ENCODE measurements around the gene FARS2.

The FARS2 gene

GRCh38 chr6:5260661-5261544 lies at the start of gene FARS2, which contains the start of gene LYRM4:
TSS of gene FARS2 (plus strand) at chr6:5261513.
TSS of gene LYRM4 (minus strand) at chr6:5260950. CDS start at chr6:5260733, 217 bp downstream.
- H3K9ac ChIP-seq (ENCODE audit: low read length) = peak within 1 kb of the TSS; percentile 32

GRCh38 chr6:5213836-5214235 lies 47.5 kb upstream of the FARS2 start:
- peaks cover 24% of the 10 kb centered on the region for H3K4me1 ChIP-seq (ENCODE audit: insufficient read depth, low read length)
- H3K36me3 ChIP-seq (ENCODE audit: insufficient read depth, low read length) = peaks cover 8% of the 10 kb centered on the region
- H3K9ac ChIP-seq (ENCODE audit: low read length) = no peak overlapping the region
- no peak overlapping the region for H3K4me3 ChIP-seq (ENCODE audit: low read depth in 1 of 2, low read length in 2 of 2)
- no peaks in the 10 kb centered on the region for H3K27me3 ChIP-seq (ENCODE audit: control insufficient read depth in 1 of 2, insufficient read depth in 2 of 2, low read length in 2 of 2)
- H3K9me3 ChIP-seq (ENCODE audit: low read length) = no peaks in the 10 kb centered on the region
- H3K27ac ChIP-seq (ENCODE audit: low read depth, low read length) = no peak overlapping the region

More at GRCh38 chr6:5260661-5261544, at the start of gene FARS2, which contains the start of gene LYRM4:
- Histone ChIP-seq H3K36me3 (ENCODE audit: insufficient read depth, low read length) (no peaks in the 10 kb centered on the region), H3K4me3 (ENCODE audit: low read depth in 1 of 2, low read length in 2 of 2) (peak within 1 kb of the TSS; percentile 55 to 84), H3K27ac (ENCODE audit: low read depth, low read length) (peak within 1 kb of the TSS; percentile 88), H3K4me1 (ENCODE audit: insufficient read depth, low read length) (peaks cover 10% of the 10 kb centered on the region), H3K9me3 (ENCODE audit: low read length) (no peaks in the 10 kb centered on the region), H3K27me3 (ENCODE audit: control insufficient read depth in 1 of 2, insufficient read depth in 2 of 2, low read length in 2 of 2) (no peaks in the 10 kb centered on the region)

DNA sequence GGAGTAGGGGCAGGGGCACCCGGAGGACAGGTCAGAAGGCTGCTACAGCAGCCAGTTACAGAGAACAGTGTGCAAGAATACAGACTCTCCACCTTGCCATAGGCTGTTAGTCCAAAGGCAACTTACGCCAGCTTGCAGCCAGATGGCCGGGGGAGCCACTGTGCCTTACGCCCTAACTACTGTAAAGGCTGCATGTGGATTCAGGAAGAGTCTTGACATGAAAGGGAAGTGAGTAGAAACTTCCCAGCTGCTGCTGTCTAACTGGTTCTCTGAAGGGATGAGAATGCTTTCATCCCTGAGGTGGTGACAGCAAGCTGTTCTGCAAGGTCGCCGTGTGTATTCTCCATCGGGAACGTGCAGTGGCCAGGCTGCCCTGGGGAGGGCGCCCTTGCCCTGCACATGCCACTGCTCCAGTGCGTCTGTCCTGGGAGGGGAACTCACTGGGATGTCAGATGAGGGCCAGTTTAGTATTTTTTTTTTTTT lies 46.7 kb upstream of the FARS2 start:
- Histone ChIP-seq H3K9me3 (ENCODE audit: low read length) (no peaks in the 10 kb centered on the region), H3K4me3 (ENCODE audit: low read depth in 1 of 2, low read length in 2 of 2) (peak overlapping the region in 1 of 2 donors; percentile 14), H3K9ac (ENCODE audit: low read length) (no peak overlapping the region), H3K36me3 (ENCODE audit: insufficient read depth, low read length) (peaks cover 8% of the 10 kb centered on the region), H3K4me1 (ENCODE audit: insufficient read depth, low read length) (peaks cover 18% of the 10 kb centered on the region), H3K27ac (ENCODE audit: low read depth, low read length) (no peak overlapping the region), H3K27me3 (ENCODE audit: control insufficient read depth in 1 of 2, insufficient read depth in 2 of 2, low read length in 2 of 2) (no peaks in the 10 kb centered on the region)

GRCh38 chr6:5215159-5215558 lies 46.2 kb upstream of the FARS2 start:
- H3K9ac ChIP-seq (ENCODE audit: low read length) = no peak overlapping the region
- peak overlapping the region in 1 of 2 donors; percentile 14 for H3K4me3 ChIP-seq (ENCODE audit: low read depth in 1 of 2, low read length in 2 of 2)
- H3K27me3 ChIP-seq (ENCODE audit: control insufficient read depth in 1 of 2, insufficient read depth in 2 of 2, low read length in 2 of 2) = no peaks in the 10 kb centered on the region
- no peak overlapping the region for H3K27ac ChIP-seq (ENCODE audit: low read depth, low read length)
- peaks cover 15% of the 10 kb centered on the region for H3K4me1 ChIP-seq (ENCODE audit: insufficient read depth, low read length)
- peaks cover 8% of the 10 kb centered on the region for H3K36me3 ChIP-seq (ENCODE audit: insufficient read depth, low read length)
- H3K9me3 ChIP-seq (ENCODE audit: low read length) = no peaks in the 10 kb centered on the region

GRCh38 chr6:5215799-5216198 lies 45.5 kb upstream of the FARS2 start:
- no peaks in the 10 kb centered on the region for H3K9me3 ChIP-seq (ENCODE audit: low read length)
- H3K9ac ChIP-seq (ENCODE audit: low read length) = no peak overlapping the region
- H3K27ac ChIP-seq (ENCODE audit: low read depth, low read length) = no peak overlapping the region
- H3K27me3 ChIP-seq (ENCODE audit: control insufficient read depth in 1 of 2, insufficient read depth in 2 of 2, low read length in 2 of 2) = no peaks in the 10 kb centered on the region
- peaks cover 8% of the 10 kb centered on the region for H3K36me3 ChIP-seq (ENCODE audit: insufficient read depth, low read length)
- peaks cover 15% of the 10 kb centered on the region for H3K4me1 ChIP-seq (ENCODE audit: insufficient read depth, low read length)
- H3K4me3 ChIP-seq (ENCODE audit: low read depth in 1 of 2, low read length in 2 of 2) = no peak overlapping the region

DNA sequence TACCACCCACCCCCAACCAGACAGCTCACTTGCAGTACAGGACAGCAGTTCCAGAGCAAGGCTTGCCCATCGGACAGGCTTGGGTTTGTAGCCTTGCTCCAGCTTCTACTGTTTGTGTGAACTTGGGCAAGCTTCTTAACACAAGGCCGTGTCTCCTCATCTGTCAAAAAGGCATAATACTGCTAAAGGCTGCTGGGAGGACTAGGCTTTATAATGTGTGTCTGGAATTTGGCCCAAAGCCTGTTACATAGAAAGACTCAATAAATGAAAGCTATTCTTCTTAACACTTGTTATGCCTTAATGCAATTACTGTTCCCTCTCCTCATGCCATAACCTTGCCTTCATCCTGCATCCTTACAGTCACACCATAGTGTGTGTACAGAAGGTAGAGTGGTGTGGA lies 44.0 kb upstream of the FARS2 start:
- Histone ChIP-seq H3K27ac (ENCODE audit: low read depth, low read length) (no peak overlapping the region), H3K9me3 (ENCODE audit: low read length) (no peaks in the 10 kb centered on the region), H3K36me3 (ENCODE audit: insufficient read depth, low read length) (peaks cover 8% of the 10 kb centered on the region), H3K4me3 (ENCODE audit: low read depth in 1 of 2, low read length in 2 of 2) (no peak overlapping the region), H3K4me1 (ENCODE audit: insufficient read depth, low read length) (peaks cover 15% of the 10 kb centered on the region), H3K27me3 (ENCODE audit: control insufficient read depth in 1 of 2, insufficient read depth in 2 of 2, low read length in 2 of 2) (no peaks in the 10 kb centered on the region), H3K9ac (ENCODE audit: low read length) (no peak overlapping the region)

- H3K27me3 ChIP-seq (ENCODE audit: control insufficient read depth in 1 of 2, insufficient read depth in 2 of 2, low read length in 2 of 2) = no peaks in the 10 kb centered on the region
- no peak overlapping the region for H3K27ac ChIP-seq (ENCODE audit: low read depth, low read length)
- H3K9ac ChIP-seq (ENCODE audit: low read length) = no peak overlapping the region
- no peaks in the 10 kb centered on the region for H3K36me3 ChIP-seq (ENCODE audit: insufficient read depth, low read length)
- H3K4me3 ChIP-seq (ENCODE audit: low read depth in 1 of 2, low read length in 2 of 2) = no peak overlapping the region
- no peaks in the 10 kb centered on the region for H3K9me3 ChIP-seq (ENCODE audit: low read length)
- peaks cover 15% of the 10 kb centered on the region for H3K4me1 ChIP-seq (ENCODE audit: insufficient read depth, low read length)
These were observed 42.2 kb upstream of the FARS2 start for GRCh38 chr6:5219011-5219691.

GRCh38 chr6:5220443-5220842 lies 40.9 kb upstream of the FARS2 start:
- Histone ChIP-seq H3K9me3 (ENCODE audit: low read length) (no peaks in the 10 kb centered on the region), H3K9ac (ENCODE audit: low read length) (no peak overlapping the region), H3K36me3 (ENCODE audit: insufficient read depth, low read length) (no peaks in the 10 kb centered on the region), H3K4me1 (ENCODE audit: insufficient read depth, low read length) (peaks cover 4% of the 10 kb centered on the region), H3K27me3 (ENCODE audit: control insufficient read depth in 1 of 2, insufficient read depth in 2 of 2, low read length in 2 of 2) (no peaks in the 10 kb centered on the region), H3K4me3 (ENCODE audit: low read depth in 1 of 2, low read length in 2 of 2) (no peak overlapping the region), H3K27ac (ENCODE audit: low read depth, low read length) (no peak overlapping the region)

GRCh38 chr6:5223309-5223708 lies 38.0 kb upstream of the FARS2 start:
- no peak overlapping the region for H3K9ac ChIP-seq (ENCODE audit: low read length)
- H3K36me3 ChIP-seq (ENCODE audit: insufficient read depth, low read length) = no peaks in the 10 kb centered on the region
- H3K4me1 ChIP-seq (ENCODE audit: insufficient read depth, low read length) = no peaks in the 10 kb centered on the region
- H3K4me3 ChIP-seq (ENCODE audit: low read depth in 1 of 2, low read length in 2 of 2) = no peak overlapping the region
- H3K9me3 ChIP-seq (ENCODE audit: low read length) = no peaks in the 10 kb centered on the region
- no peaks in the 10 kb centered on the region for H3K27me3 ChIP-seq (ENCODE audit: control insufficient read depth in 1 of 2, insufficient read depth in 2 of 2, low read length in 2 of 2)
- H3K27ac ChIP-seq (ENCODE audit: low read depth, low read length) = no peak overlapping the region

DNA sequence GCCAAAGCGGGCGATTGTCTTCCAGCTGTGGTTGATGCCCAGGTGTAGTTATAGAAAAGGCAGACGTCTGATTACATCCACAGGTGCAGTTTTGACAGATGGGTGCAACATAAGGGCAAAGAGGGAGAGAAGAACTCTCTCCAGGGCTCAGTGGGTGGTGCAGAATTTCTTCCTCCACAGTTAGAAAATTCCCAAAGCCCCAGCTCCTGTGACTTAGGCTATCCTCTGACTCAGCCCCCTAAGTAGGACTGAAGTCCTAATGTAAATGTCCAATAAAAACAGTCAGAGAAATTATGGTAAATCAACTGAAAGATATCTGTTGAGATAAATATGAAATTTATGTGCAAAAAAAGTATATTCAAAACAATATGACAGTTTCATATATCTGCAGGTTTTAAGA lies 32.0 kb upstream of the FARS2 start:
- H3K27ac ChIP-seq (ENCODE audit: low read depth, low read length) = no peak overlapping the region

GRCh38 chr6:5230081-5230480 lies 31.2 kb upstream of the FARS2 start:
- Histone ChIP-seq H3K36me3 (ENCODE audit: insufficient read depth, low read length) (no peaks in the 10 kb centered on the region), H3K27me3 (ENCODE audit: control insufficient read depth in 1 of 2, insufficient read depth in 2 of 2, low read length in 2 of 2) (no peaks in the 10 kb centered on the region), H3K9ac (ENCODE audit: low read length) (no peak overlapping the region), H3K4me1 (ENCODE audit: insufficient read depth, low read length) (peaks cover 6% of the 10 kb centered on the region), H3K27ac (ENCODE audit: low read depth, low read length) (no peak overlapping the region), H3K9me3 (ENCODE audit: low read length) (no peaks in the 10 kb centered on the region), H3K4me3 (ENCODE audit: low read depth in 1 of 2, low read length in 2 of 2) (no peak overlapping the region)

More for the DNA sequence above, 32.0 kb upstream of the FARS2 start:
- no peaks in the 10 kb centered on the region for H3K9me3 ChIP-seq (ENCODE audit: low read length)
- H3K4me3 ChIP-seq (ENCODE audit: low read depth in 1 of 2, low read length in 2 of 2) = no peak overlapping the region
- H3K27me3 ChIP-seq (ENCODE audit: control insufficient read depth in 1 of 2, insufficient read depth in 2 of 2, low read length in 2 of 2) = no peaks in the 10 kb centered on the region
- H3K9ac ChIP-seq (ENCODE audit: low read length) = no peak overlapping the region
- H3K36me3 ChIP-seq (ENCODE audit: insufficient read depth, low read length) = no peaks in the 10 kb centered on the region
- peaks cover 6% of the 10 kb centered on the region for H3K4me1 ChIP-seq (ENCODE audit: insufficient read depth, low read length)
